Neural cell (in vitro differentiated cells): Measurements from ENCODE around the gene USP37. TPM values are rescaled to one million over a fixed set of nuclear protein-coding genes. Genes with fewer than 3 reads are reported as not detected.

Source experiments
- H2AFZ ChIP-seq: fragments of 200-600, 300-800 bp; sonication (generic), shearing (Covaris generic); 2 replicates; pipeline ENCODE4 v1.6.0; 2014; ENCODE audit warnings: low read depth, mild to moderate bottlenecking, antibody characterized with exemption, low read length, moderate library complexity
- H3F3A ChIP-seq: fragments of 200-600 bp; shearing (Covaris generic); 2 replicates; pipeline ENCODE4 v1.6.1; 2016; ENCODE audit warnings: mild to moderate bottlenecking, moderate library complexity, mixed read lengths, antibody characterized with exemption, low read length; ENCODE audit not compliant: insufficient read depth, poor library complexity, severe bottlenecking
- H3K27ac ChIP-seq: fragments of 200-600, 300-800 bp; sonication (generic), shearing (Covaris generic); 2 replicates; pipeline ENCODE4 v1.5.1; 2014; ENCODE audit warnings: mild to moderate bottlenecking, low read length, moderate library complexity
- H3K27me3 ChIP-seq: fragments of 300-800, 200-600 bp; sonication (generic), shearing (Covaris generic); 2 replicates; pipeline ENCODE4 v1.6.0; 2014; ENCODE audit warnings: mild to moderate bottlenecking, low read depth, low read length, moderate library complexity; ENCODE audit not compliant: insufficient read depth
- H3K36me3 ChIP-seq: fragments of 300-800, 200-600 bp; sonication (generic), shearing (Covaris generic); 2 replicates; pipeline ENCODE4 v1.5.1; 2014; ENCODE audit warnings: mild to moderate bottlenecking, antibody characterized with exemption, low read length, moderate library complexity; ENCODE audit not compliant: insufficient read depth
- H3K4me2 ChIP-seq: fragments of 300-800, 200-600 bp; sonication (generic), shearing (Covaris generic); 2 replicates; pipeline ENCODE4 v1.6.0; 2014; ENCODE audit warnings: mild to moderate bottlenecking, low read length
- H3K4me3 ChIP-seq: fragments of 300-800, 200-600 bp; sonication (generic), shearing (Covaris generic); 2 replicates; pipeline ENCODE4 v1.5.1; 2014; ENCODE audit warnings: mild to moderate bottlenecking, low read length, moderate library complexity
- H3K79me2 ChIP-seq: fragments of 200-600 bp; shearing (Covaris generic); replicated peaks from 2 replicates; pipeline ENCODE4 v1.6.0; 2014; ENCODE audit warnings: mild to moderate bottlenecking, low read length, moderate library complexity; ENCODE audit not compliant: insufficient read depth
- H3K9ac ChIP-seq: fragments of 300-800, 200-600 bp; sonication (generic), shearing (Covaris generic); 2 replicates; pipeline ENCODE4 v1.6.1; 2016; ENCODE audit warnings: mild to moderate bottlenecking, low read length, mixed read lengths
- H3K9me2 ChIP-seq: fragments of 200-600 bp; shearing (Covaris generic); 2 replicates; pipeline ENCODE4 v1.6.1; 2016; ENCODE audit warnings: mild to moderate bottlenecking, low read length, mixed read lengths; ENCODE audit not compliant: insufficient read depth
- H3K9me3 ChIP-seq: fragments of 200-600, 300-800 bp; sonication (generic), shearing (Covaris generic); 2 replicates; pipeline ENCODE4 v1.6.1; 2016; ENCODE audit warnings: mild to moderate bottlenecking, mixed run types, low read length, moderate library complexity, mixed read lengths
- H4K20me1 ChIP-seq: fragments of 200-600 bp; shearing (Covaris generic); 2 replicates; pipeline ENCODE4 v1.6.1; 2016; ENCODE audit warnings: mild to moderate bottlenecking, mixed run types; ENCODE audit not compliant: insufficient read depth
- CTCF ChIP-seq: fragments of 450-650 bp; IDR thresholded peaks from 2 replicates; pipeline ENCODE4 v1.5.1; 2014; ENCODE audit warnings: antibody characterized with exemption, mild to moderate bottlenecking, moderate library complexity; ENCODE audit not compliant: poor library complexity, severe bottlenecking
- EP300 ChIP-seq: fragments of 450-650 bp; conservative IDR thresholded peaks from 2 replicates; pipeline ENCODE4 v1.6.1; 2014; ENCODE audit warnings: antibody characterized with exemption, mild to moderate bottlenecking, moderate library complexity; ENCODE audit not compliant: poor library complexity, severe bottlenecking
- EZH2 ChIP-seq: fragments of 200-600, 300-800 bp; shearing (Covaris generic), sonication (generic); IDR thresholded peaks from 2 replicates; pipeline ENCODE4 v1.6.1; 2014; ENCODE audit warnings: antibody characterized with exemption, low read length, borderline replicate concordance, mild to moderate bottlenecking; ENCODE audit not compliant: insufficient read depth, poor library complexity, severe bottlenecking
- MXI1 ChIP-seq: fragments of 450-650 bp; conservative IDR thresholded peaks from 2 replicates; pipeline ENCODE4 v1.6.1; 2014; ENCODE audit warnings: antibody characterized with exemption, mild to moderate bottlenecking; ENCODE audit not compliant: poor library complexity, severe bottlenecking
- POLR2AphosphoS5 ChIP-seq: IDR thresholded peaks from 2 replicates; pipeline ENCODE4 v1.6.1; 2012
- RAD21 ChIP-seq: fragments of 450-650 bp; conservative IDR thresholded peaks from 2 replicates; pipeline ENCODE4 v1.6.1; 2014; ENCODE audit warnings: antibody characterized with exemption, mild to moderate bottlenecking, moderate library complexity
- REST ChIP-seq: IDR thresholded peaks from 2 replicates; pipeline ENCODE4 v1.6.1; 2012; ENCODE audit warnings: borderline replicate concordance
- SMC3 ChIP-seq: fragments of 450-650 bp; conservative IDR thresholded peaks from 2 replicates; pipeline ENCODE4 v1.6.1; 2014; ENCODE audit warnings: antibody characterized with exemption, mild to moderate bottlenecking, moderate library complexity; ENCODE audit not compliant: poor library complexity
- TAF1 ChIP-seq: IDR thresholded peaks from 2 replicates; pipeline ENCODE4 v1.6.1; 2012; ENCODE audit warnings: low read depth
- polyA plus RNA-seq: library from polyadenylated mRNA; depleted of rRNA; stranded (reverse); fragments of >200 nt; gene quantifications from 2 replicates; pipeline ENCODE4 v1.2.3, GENCODE V29; 2014

Gene USP37
- polyA plus RNA-seq, 1 donor from 2014 or later: 16.5 TPM

GRCh38 chr2:218478544-218478943, 89.6 kb downstream of the USP37 start:
- Histone ChIP-seq H2AFZ (no peak overlapping the region), H3K9ac (no peak overlapping the region), H3F3A (no peaks in the 10 kb centered on the region), H3K27me3 (no peaks in the 10 kb centered on the region), H4K20me1 (no peaks in the 10 kb centered on the region), H3K27ac (no peak overlapping the region), H3K9me3 (no peaks in the 10 kb centered on the region), H3K9me2 (no peaks in the 10 kb centered on the region), H3K79me2 (no peaks in the 10 kb centered on the region), H3K4me3 (no peak overlapping the region), H3K4me2 (no peak overlapping the region), H3K36me3 (peaks cover 6% of the 10 kb centered on the region)
- TF ChIP-seq RAD21: no peak
- TF ChIP-seq EZH2: no peak
- no peak for TF ChIP-seq POLR2AphosphoS5
- TF ChIP-seq EP300: no peak
- no peak for TF ChIP-seq SMC3
- TF ChIP-seq MXI1: no peak
- no peak for TF ChIP-seq TAF1
- no peak for TF ChIP-seq REST
- TF ChIP-seq CTCF: no peak

GRCh38 chr2:218477247-218477646, 90.9 kb downstream of the USP37 start:
- H2AFZ ChIP-seq: no peak overlapping the region
- no peaks in the 10 kb centered on the region for H3K9me2 ChIP-seq
- no peaks in the 10 kb centered on the region for H3K27me3 ChIP-seq
- no peak overlapping the region for H3K9ac ChIP-seq
- TF ChIP-seq TAF1 (no peak), EZH2 (no peak), POLR2AphosphoS5 (no peak), SMC3 (no peak)
- H3K4me2 ChIP-seq: no peak overlapping the region
- peaks cover 6% of the 10 kb centered on the region for H3K36me3 ChIP-seq
- H3K27ac ChIP-seq: no peak overlapping the region
- H3K79me2 ChIP-seq: no peaks in the 10 kb centered on the region
- H3K9me3 ChIP-seq: no peaks in the 10 kb centered on the region
- H4K20me1 ChIP-seq: no peaks in the 10 kb centered on the region
- H3F3A ChIP-seq: no peaks in the 10 kb centered on the region
- no peak overlapping the region for H3K4me3 ChIP-seq

GRCh38 chr2:218476676-218477075, 91.5 kb downstream of the USP37 start:
- H3K9me2 ChIP-seq: no peaks in the 10 kb centered on the region
- no peaks in the 10 kb centered on the region for H4K20me1 ChIP-seq
- H3K27ac ChIP-seq: no peak overlapping the region
- H3K9me3 ChIP-seq: no peaks in the 10 kb centered on the region
- H3K36me3 ChIP-seq: peaks cover 6% of the 10 kb centered on the region
- H2AFZ ChIP-seq: no peak overlapping the region
- TF ChIP-seq EZH2 (no peak), CTCF (no peak), REST (no peak), EP300 (no peak), TAF1 (no peak), POLR2AphosphoS5 (no peak), RAD21 (no peak), SMC3 (no peak)
- no peak overlapping the region for H3K4me2 ChIP-seq
- H3K79me2 ChIP-seq: no peaks in the 10 kb centered on the region
- no peaks in the 10 kb centered on the region for H3F3A ChIP-seq
- H3K4me3 ChIP-seq: no peak overlapping the region
- no peak overlapping the region for H3K9ac ChIP-seq
- no peaks in the 10 kb centered on the region for H3K27me3 ChIP-seq
